Right lobe of liver (tissue), 6 donors: Measurements from ENCODE around the gene PPP1CB. TPM values are rescaled to one million over a fixed set of nuclear protein-coding genes. Genes with fewer than 3 reads are reported as not detected.
A peak's percentile ranks its signal among the peaks of the same experiment; 100 is the strongest.

Experiments used
- ATAC-seq, 4 donors: fragments of 200-7000 bp; cut with Tn5 transposase; one replicate each; pipeline ENCODE4 v1.9.1; 2020; ENCODE audit warnings: mild to moderate bottlenecking in 4 of 4, moderate library complexity in 4 of 4
- DNase-seq, 3 donors: peaks; one replicate each; pipeline ENCODE4 v3.0.0-alpha.2; 2020
- H3K27ac ChIP-seq, 3 donors: fragments of 200-600 bp; one replicate each; pipeline ENCODE4 v1.8.0; 2022
- H3K27me3 ChIP-seq, 2 donors: fragments of 200-600 bp; one replicate each; pipeline ENCODE4 v1.8.0; 2022
- H3K36me3 ChIP-seq, 4 donors: fragments of 200-600 bp; sonication (generic) in 1 of 4; one replicate each; pipeline versions ENCODE4 v1.5.1 to v1.8.0; 2017 to 2022; ENCODE audit warnings: control low read depth in 1 of 4
- H3K4me1 ChIP-seq, 4 donors: fragments of 200-600 bp; sonication (generic) in 1 of 4; one replicate each; pipeline versions ENCODE4 v1.5.1 to v1.8.0; 2017 to 2022; ENCODE audit warnings: control low read depth in 1 of 4
- H3K4me3 ChIP-seq, 3 donors: fragments of 200-600 bp; one replicate each; pipeline ENCODE4 v1.8.0; 2022
- H3K9me3 ChIP-seq, 4 donors: fragments of 200-600 bp; sonication (generic) in 1 of 4; one replicate each; pipeline versions ENCODE4 v1.5.1 to v1.8.0; 2017 to 2022; ENCODE audit warnings: control low read depth in 1 of 4
- POLR2A ChIP-seq: fragments of 450-650 bp; IDR thresholded peaks from one replicate; pipeline ENCODE4 v1.6.1; 2017; ENCODE audit warnings: antibody characterized with exemption, mild to moderate bottlenecking
- WGBS: methylation state at CpG from one replicate; pipeline ENCODE4 v1.1.6; 2018; ENCODE audit warnings: low coverage, low lambda C conversion rate; ENCODE audit not compliant: insufficient coverage; ENCODE audit errors: missing lambda C conversion rate; 5-methylcytosine and 5-hydroxymethylcytosine counted together
- intact Hi-C, 2 donors: fragments of 100-400 bp; cut with DNase I; formaldehyde crosslinking; loops; one replicate each; pipeline versions ENCODE4 v1.11.2 to v1.14.1; 2022
- total RNA-seq, 6 experiments: library from RNA; depleted of rRNA in 2 of 6; stranded (reverse); fragments of >200 nt in 2 of 6; fragmentation: NEBNext Ultra II Directional in 3 of 6; extraction: Animal tissue kit (Norgen Biotek cat#: 25700) in 3 of 6; gene quantifications; one replicate each; pipeline versions ENCODE4 v1.1.0 to v1.2.4, GENCODE V29; 2016 to 2023
- TF ChIP-seq, protein P1 (sequence below), 4 donors: fragments of 200-600 bp in 3 of 4; fragments of 450-650 bp in 1 of 4; IDR thresholded peaks; one replicate each; pipeline versions ENCODE4 v1.5.1 to v1.8.0; 2016 to 2022; ENCODE audit warnings: antibody characterized with exemption in 4 of 4, mild to moderate bottlenecking in 2 of 4
- donor health status: DM: no; HTN: yes; CAD: no.
- donor health status: DM: no; HTN: no; CAD: no.
- donor health status: DM: no; HTN: no; CAD: no.
- donor health status: DM: no; HTN: yes; CAD: no.
- donor health status: DM: no; HTN: yes; CAD: no.

Gene PPP1CB
- total RNA-seq, 6 experiments from 2014 or later: 55.7 to 86.3 (median 71.4) TPM

DNA sequence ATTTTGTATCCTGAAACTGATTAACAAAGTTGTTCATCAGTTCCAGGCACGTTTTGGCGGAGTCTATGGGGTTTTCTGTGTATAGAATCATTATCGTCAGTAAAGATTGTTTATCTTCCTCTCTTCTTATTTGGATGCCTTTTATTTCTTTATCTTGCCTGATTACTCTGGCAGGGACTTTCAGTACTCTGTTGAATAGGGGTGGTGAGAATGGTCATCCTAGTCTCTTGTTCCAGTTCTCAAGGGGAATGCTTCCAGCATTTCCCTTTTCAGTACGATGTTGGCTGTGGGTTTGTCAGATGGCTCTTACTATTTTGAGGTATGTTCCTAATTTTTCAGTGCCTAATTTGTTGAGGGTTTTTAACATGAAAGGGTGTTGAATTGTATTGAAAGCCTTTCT lies 45.0 kb downstream of the PPP1CB start:
- Histone ChIP-seq H3K27me3 (no peaks in the 10 kb centered on the region), H3K4me1 (no peaks in the 10 kb centered on the region), H3K27ac (no peak overlapping the region), H3K9me3 (no peaks in the 10 kb centered on the region), H3K4me3 (no peak overlapping the region), H3K36me3 (peaks cover 0 to 33% (median 11%) of the 10 kb centered on the region in 4 donors)
- DNase-seq (no peak), ATAC-seq (no peak)
- intact Hi-C loops: no loop called here
- no peak for TF ChIP-seq POLR2A
- TF ChIP-seq, protein P1, sequence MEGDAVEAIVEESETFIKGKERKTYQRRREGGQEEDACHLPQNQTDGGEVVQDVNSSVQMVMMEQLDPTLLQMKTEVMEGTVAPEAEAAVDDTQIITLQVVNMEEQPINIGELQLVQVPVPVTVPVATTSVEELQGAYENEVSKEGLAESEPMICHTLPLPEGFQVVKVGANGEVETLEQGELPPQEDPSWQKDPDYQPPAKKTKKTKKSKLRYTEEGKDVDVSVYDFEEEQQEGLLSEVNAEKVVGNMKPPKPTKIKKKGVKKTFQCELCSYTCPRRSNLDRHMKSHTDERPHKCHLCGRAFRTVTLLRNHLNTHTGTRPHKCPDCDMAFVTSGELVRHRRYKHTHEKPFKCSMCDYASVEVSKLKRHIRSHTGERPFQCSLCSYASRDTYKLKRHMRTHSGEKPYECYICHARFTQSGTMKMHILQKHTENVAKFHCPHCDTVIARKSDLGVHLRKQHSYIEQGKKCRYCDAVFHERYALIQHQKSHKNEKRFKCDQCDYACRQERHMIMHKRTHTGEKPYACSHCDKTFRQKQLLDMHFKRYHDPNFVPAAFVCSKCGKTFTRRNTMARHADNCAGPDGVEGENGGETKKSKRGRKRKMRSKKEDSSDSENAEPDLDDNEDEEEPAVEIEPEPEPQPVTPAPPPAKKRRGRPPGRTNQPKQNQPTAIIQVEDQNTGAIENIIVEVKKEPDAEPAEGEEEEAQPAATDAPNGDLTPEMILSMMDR (IDR thresholded peaks at IDR 0.05): no peak
- WGBS: 71% methylated on average over 4 of the region's 4 CpGs

DNA sequence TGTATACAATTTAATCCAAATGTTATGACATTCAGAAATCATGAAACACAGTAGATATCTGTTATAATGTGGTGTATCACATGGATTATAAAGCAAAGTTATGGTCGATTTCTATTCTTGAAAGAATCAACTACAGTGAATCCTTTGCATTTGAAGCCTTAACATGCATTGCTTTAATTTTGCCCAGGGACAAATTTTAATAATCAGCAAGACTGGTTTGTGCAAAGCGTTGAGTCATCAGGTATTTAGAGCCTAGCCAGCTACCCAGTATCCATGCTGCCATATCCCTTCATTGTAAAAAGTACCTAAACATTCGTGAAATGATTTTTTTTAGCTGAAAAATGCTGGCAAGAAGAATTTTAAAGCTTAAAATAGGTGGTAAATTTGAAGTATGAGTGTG lies 50.1 kb downstream of the PPP1CB start:
- Histone ChIP-seq H3K36me3 (peaks cover 0 to 15% (median 5%) of the 10 kb centered on the region in 4 donors), H3K4me3 (no peak overlapping the region), H3K9me3 (no peaks in the 10 kb centered on the region), H3K27ac (no peak overlapping the region), H3K4me1 (peaks cover 0 to 4% (median 0%) of the 10 kb centered on the region in 4 donors), H3K27me3 (no peaks in the 10 kb centered on the region)
- 77% methylated on average over 3 of the region's 3 CpGs for WGBS
- ATAC-seq (no peak), DNase-seq (no peak)
- TF ChIP-seq, protein P1 (IDR thresholded peaks at IDR 0.05): no peak
- TF ChIP-seq POLR2A: no peak
- intact Hi-C loops: no loop called here

DNA sequence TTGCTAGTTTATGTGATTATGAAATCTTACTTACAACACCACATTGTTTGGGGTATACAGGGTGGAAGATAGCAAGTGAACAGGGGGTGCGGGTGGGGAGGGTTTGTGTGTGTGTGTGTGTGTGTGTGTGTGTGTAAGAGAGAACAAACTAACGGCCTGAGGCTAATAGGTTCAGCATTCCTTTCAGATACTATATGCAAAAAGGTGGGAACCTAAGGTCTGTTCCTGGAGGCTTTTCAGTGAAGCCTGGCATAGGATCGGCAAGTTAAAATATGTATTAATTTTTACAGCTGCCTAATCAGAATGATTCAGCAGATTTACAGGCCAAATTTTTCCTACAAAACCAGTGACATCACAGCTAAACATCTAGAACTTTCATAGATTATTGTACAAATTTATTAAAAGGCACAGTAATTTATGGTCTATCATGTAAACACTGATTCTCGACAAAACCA lies 51.4 kb downstream of the PPP1CB start:
- WGBS: 68% methylated on average over 4 of the region's 4 CpGs
- Histone ChIP-seq H3K4me3 (no peak overlapping the region), H3K9me3 (no peaks in the 10 kb centered on the region), H3K27ac (no peak overlapping the region), H3K36me3 (peaks cover 0 to 15% (median 5%) of the 10 kb centered on the region in 4 donors), H3K27me3 (no peaks in the 10 kb centered on the region), H3K4me1 (peaks cover 0 to 4% (median 0%) of the 10 kb centered on the region in 4 donors)
- no peak for TF ChIP-seq POLR2A
- TF ChIP-seq, protein P1 (IDR thresholded peaks at IDR 0.05): no peak
- intact Hi-C loops: no loop called here
- DNase-seq (no peak), ATAC-seq (no peak)

DNA sequence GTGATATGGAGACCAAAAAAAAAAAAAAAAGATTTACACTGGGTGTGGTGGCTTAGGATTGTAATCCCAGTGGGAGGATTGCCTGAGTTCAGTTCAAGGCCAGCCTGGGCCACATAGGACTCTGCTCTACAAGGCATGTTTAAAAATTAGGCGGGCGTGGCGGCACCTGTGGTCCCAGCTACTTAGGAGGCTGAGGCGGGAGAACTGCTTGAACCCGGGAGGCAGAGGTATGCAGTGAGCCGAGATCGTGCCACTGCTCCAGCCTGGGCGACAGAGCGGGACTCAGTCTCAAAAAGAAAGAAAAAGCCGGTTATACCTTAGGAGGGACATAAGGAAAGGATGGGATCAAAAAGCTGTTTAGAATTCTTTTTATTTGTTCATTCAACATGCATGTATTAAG lies 58.3 kb downstream of the PPP1CB start:
- WGBS: 74% methylated on average over 10 of the region's 10 CpGs
- Histone ChIP-seq H3K36me3 (no peaks in the 10 kb centered on the region), H3K4me1 (peaks cover 0 to 8% (median 0%) of the 10 kb centered on the region in 4 donors), H3K4me3 (peak overlapping the region; percentile 31 to 42 (median 36)), H3K27me3 (no peaks in the 10 kb centered on the region), H3K27ac (no peak overlapping the region), H3K9me3 (no peaks in the 10 kb centered on the region)
- no peak for DNase-seq
- TF ChIP-seq POLR2A: no peak
- TF ChIP-seq, protein P1 (IDR thresholded peaks at IDR 0.05): no peak
- ATAC-seq: peak in 1 of 4 donors; percentile 4
- intact Hi-C loops: no loop called here
